ENCODE data around the gene HOXA5. TPM values are rescaled to one million over a fixed set of nuclear protein-coding genes. Genes with fewer than 3 reads are reported as not detected.

Gene HOXA5
- total and polyA plus RNA-seq, 2 donors (not counting 1 experiment from before 2014, with no cell fraction given) = 18.3 to 35.6 TPM

- TF ChIP-seq CTCF (conservative IDR thresholded peaks at IDR 0.05 in 1 of 2, IDR thresholded peaks at IDR 0.05 in 1 of 2; ENCODE audit: low read depth in 1 of 2, low read length in 2 of 2) (no peak), EZH2 (IDR thresholded peaks at IDR 0.05; ENCODE audit: low read length, missing control alignments) (no peak)
- Histone ChIP-seq H4K20me1 (ENCODE audit: control insufficient read depth, extremely low read depth, insufficient read depth, low read length) (no peaks in the 10 kb centered on the region), H3K27ac (ENCODE audit: insufficient read depth, low read length) (peak overlapping the region; percentile 98), H3K36me3 (ENCODE audit: control insufficient read depth, insufficient read depth, low read length) (peaks cover 2% of the 10 kb centered on the region), H3K9me3 (ENCODE audit: control insufficient read depth, insufficient read depth, low read depth, low read length) (no peaks in the 10 kb centered on the region), H3K4me3 (replicated peaks in 1 of 4; ENCODE audit: control extremely low read depth in 1 of 4, insufficient read depth in 1 of 4, low read depth in 3 of 4, low read length in 4 of 4) (peak overlapping the region in 3 of 4 experiments; percentile 2 to 99 (median 57)), H3K9ac (ENCODE audit: insufficient read depth, low read length) (no peak overlapping the region), H2AFZ (ENCODE audit: low read length) (no peak overlapping the region), H3K4me2 (ENCODE audit: extremely low read depth, insufficient read depth, low read length) (peak overlapping the region; percentile 99), H3K4me1 (ENCODE audit: control insufficient read depth, extremely low read depth, insufficient read depth, low read length) (peaks cover 34% of the 10 kb centered on the region), H3K27me3 (ENCODE audit: control insufficient read depth, insufficient read depth, low read length) (no peaks in the 10 kb centered on the region), H3K79me2 (ENCODE audit: control insufficient read depth, insufficient read depth, low read length) (peaks cover 70% of the 10 kb centered on the region)
- DNase-seq (ENCODE audit: low read depth in 2 of 2) = no peak
These were observed 5.0 kb downstream of the HOXA5 start for GRCh38 chr7:27138472-27138871.

GRCh38 chr7:27137640-27138315 lies 5.7 kb downstream of the HOXA5 start:
- Histone ChIP-seq H3K79me2 (ENCODE audit: control insufficient read depth, insufficient read depth, low read length) (peaks cover 69% of the 10 kb centered on the region), H2AFZ (ENCODE audit: low read length) (no peak overlapping the region), H4K20me1 (ENCODE audit: control insufficient read depth, extremely low read depth, insufficient read depth, low read length) (no peaks in the 10 kb centered on the region), H3K4me2 (ENCODE audit: extremely low read depth, insufficient read depth, low read length) (peak overlapping the region; percentile 99), H3K27me3 (ENCODE audit: control insufficient read depth, insufficient read depth, low read length) (no peaks in the 10 kb centered on the region), H3K4me3 (replicated peaks in 1 of 4; ENCODE audit: control extremely low read depth in 1 of 4, insufficient read depth in 1 of 4, low read depth in 3 of 4, low read length in 4 of 4) (peak overlapping the region in 3 of 4 experiments; percentile 2 to 99 (median 57)), H3K4me1 (ENCODE audit: control insufficient read depth, extremely low read depth, insufficient read depth, low read length) (peaks cover 36% of the 10 kb centered on the region), H3K36me3 (ENCODE audit: control insufficient read depth, insufficient read depth, low read length) (peaks cover 2% of the 10 kb centered on the region), H3K27ac (ENCODE audit: insufficient read depth, low read length) (peak overlapping the region; percentile 98), H3K9ac (ENCODE audit: insufficient read depth, low read length) (no peak overlapping the region), H3K9me3 (ENCODE audit: control insufficient read depth, insufficient read depth, low read depth, low read length) (no peaks in the 10 kb centered on the region)
- TF ChIP-seq EZH2 (IDR thresholded peaks at IDR 0.05; ENCODE audit: low read length, missing control alignments) = no peak
- no peak for TF ChIP-seq CTCF (conservative IDR thresholded peaks at IDR 0.05 in 1 of 2, IDR thresholded peaks at IDR 0.05 in 1 of 2; ENCODE audit: low read depth in 1 of 2, low read length in 2 of 2)
- peak in 1 of 2 donors; percentile 73 for DNase-seq (ENCODE audit: low read depth in 2 of 2)

GRCh38 chr7:27134392-27134791 lies 9.1 kb downstream of the HOXA5 start:
- H3K79me2 ChIP-seq (ENCODE audit: control insufficient read depth, insufficient read depth, low read length) = peaks cover 41% of the 10 kb centered on the region
- H3K27ac ChIP-seq (ENCODE audit: insufficient read depth, low read length) = peak overlapping the region; percentile 9

More at GRCh38 chr7:27134392-27134791, 9.1 kb downstream of the HOXA5 start:
- H3K36me3 ChIP-seq (ENCODE audit: control insufficient read depth, insufficient read depth, low read length) = no peaks in the 10 kb centered on the region
- no peak overlapping the region for H3K4me2 ChIP-seq (ENCODE audit: extremely low read depth, insufficient read depth, low read length)
- peaks cover 31% of the 10 kb centered on the region for H3K4me1 ChIP-seq (ENCODE audit: control insufficient read depth, extremely low read depth, insufficient read depth, low read length)
- H3K27me3 ChIP-seq (ENCODE audit: control insufficient read depth, insufficient read depth, low read length) = no peaks in the 10 kb centered on the region
- peak; percentile 95 to 98 for DNase-seq (ENCODE audit: low read depth in 2 of 2)
- TF ChIP-seq EZH2 (IDR thresholded peaks at IDR 0.05; ENCODE audit: low read length, missing control alignments) (no peak), CTCF (conservative IDR thresholded peaks at IDR 0.05 in 1 of 2, IDR thresholded peaks at IDR 0.05 in 1 of 2; ENCODE audit: low read depth in 1 of 2, low read length in 2 of 2) (no peak)
- H3K9me3 ChIP-seq (ENCODE audit: control insufficient read depth, insufficient read depth, low read depth, low read length) = no peaks in the 10 kb centered on the region
- H3K4me3 ChIP-seq (replicated peaks in 1 of 4; ENCODE audit: control extremely low read depth in 1 of 4, insufficient read depth in 1 of 4, low read depth in 3 of 4, low read length in 4 of 4) = no peak overlapping the region
- H3K9ac ChIP-seq (ENCODE audit: insufficient read depth, low read length) = no peak overlapping the region
- H4K20me1 ChIP-seq (ENCODE audit: control insufficient read depth, extremely low read depth, insufficient read depth, low read length) = no peaks in the 10 kb centered on the region
- H2AFZ ChIP-seq (ENCODE audit: low read length) = no peak overlapping the region

Measured in fibroblast of lung (primary cell).